HepG2 (cell line): ENCODE data around the gene PDE5A. TPM values are rescaled to one million over a fixed set of nuclear protein-coding genes. Genes with fewer than 3 reads are reported as not detected.

Source experiments
- ATAC-seq: fragments of 200-7000 bp; cut with Tn5 transposase; 3 replicates; pipeline ENCODE4 v1.9.1; 2020; ENCODE audit warnings: mild to moderate bottlenecking, moderate library complexity
- BruUV-seq: library from RNA; stranded (reverse); fragments of 400-500 nt; replicated peaks from 2 replicates; lab custom pipeline; 2021; lab: Mats Ljungman, UMichigan
- CTCF ChIA-PET: fragments of 300-600 bp; formaldehyde crosslinking; extraction: SDS; loops from one replicate; lab custom pipeline; 2021; ENCODE audit warnings: low total read pairs, inconsistent platforms, low intra/inter-chr PET ratio; lab: Yijun Ruan, JAX
- POLR2A ChIA-PET: fragments of 350-600 bp; sonication (Branson Sonifier 250); formaldehyde crosslinking; loops from one replicate; lab custom pipeline; 2020; ENCODE audit warnings: antibody characterized with exemption, inconsistent platforms; lab: Yijun Ruan, JAX
- DNase-seq: peaks from one replicate; pipeline ENCODE4 v3.0.0-alpha.2; 2015; ENCODE audit warnings: low spot score
- FAIRE-seq: peaks from 3 replicates; lab custom pipeline; 2011; peaks lifted over from hg19 to GRCh38; lab: Jason Lieb, UNC
- H2AFZ ChIP-seq: one replicate; pipeline ENCODE4 v1.6.1; 2011; ENCODE audit warnings: low read length, inconsistent platforms
- H3K27ac ChIP-seq: fragments of 300-600 bp; 3 replicates; pipeline ENCODE4 v1.8.0; 2011; ENCODE audit warnings: mixed run types, mild to moderate bottlenecking, mixed read lengths, low read length, inconsistent platforms; ENCODE audit not compliant: insufficient read depth; ENCODE audit errors: extremely low read length
- H3K27me3 ChIP-seq, 2 experiments: fragments of 200-600 bp in 1 of 2; 2 replicates in 1 of 2; 3 replicates in 1 of 2; pipeline versions ENCODE4 v1.6.0 to v1.8.0; 2011; ENCODE audit warnings: low read length in 2 of 2, mild to moderate bottlenecking in 2 of 2, moderate library complexity in 2 of 2, inconsistent platforms in 1 of 2; ENCODE audit not compliant: insufficient read depth in 2 of 2, control insufficient read depth in 1 of 2
- H3K36me3 ChIP-seq, 2 experiments: fragments of 200-600 bp in 1 of 2; replicated peaks in 1 of 2; 2 replicates in 1 of 2; 3 replicates in 1 of 2; pipeline versions ENCODE4 v1.5.1 to v1.8.0; 2011; ENCODE audit warnings: low read length in 2 of 2, inconsistent platforms in 1 of 2; ENCODE audit not compliant: insufficient read depth in 2 of 2, control insufficient read depth in 1 of 2
- H3K4me1 ChIP-seq: 2 replicates; pipeline ENCODE4 v1.5.1; 2012; ENCODE audit warnings: low read length, inconsistent platforms; ENCODE audit not compliant: insufficient read depth
- H3K4me2 ChIP-seq: 2 replicates; pipeline ENCODE4 v1.6.0; 2011; ENCODE audit warnings: low read depth, low read length, inconsistent platforms
- H3K4me3 ChIP-seq, 3 experiments: fragments of 200-600 bp in 1 of 3; sonication (generic), shearing (Covaris generic) in 1 of 3; replicated peaks in 1 of 3; 2 replicates each; pipeline ENCODE4 v1.5.1; 2011 to 2016; ENCODE audit warnings: low read length in 3 of 3, inconsistent platforms in 2 of 3, low read depth in 2 of 3, mild to moderate bottlenecking in 2 of 3, control low read depth in 1 of 3, mixed read lengths in 1 of 3; ENCODE audit not compliant: insufficient read depth in 1 of 3
- H3K79me2 ChIP-seq: one replicate; pipeline ENCODE4 v1.6.1; 2011; ENCODE audit warnings: low read length, inconsistent platforms; ENCODE audit not compliant: insufficient read depth
- H3K9ac ChIP-seq: 2 replicates; pipeline ENCODE4 v1.6.0; 2011; ENCODE audit warnings: mild to moderate bottlenecking, low read depth, low read length, inconsistent platforms; ENCODE audit not compliant: insufficient read depth
- H3K9me3 ChIP-seq: 2 replicates; pipeline ENCODE4 v1.5.1; 2012; ENCODE audit warnings: mild to moderate bottlenecking, low read length
- H4K20me1 ChIP-seq: 2 replicates; pipeline ENCODE4 v1.6.0; 2011; ENCODE audit warnings: inconsistent platforms, mild to moderate bottlenecking, low read length, moderate library complexity; ENCODE audit not compliant: insufficient read depth
- ATAD3A ChIP-seq: sonication (generic); formaldehyde crosslinking; IDR thresholded peaks from 2 replicates; pipeline ENCODE4 v1.4.0; 2020; ENCODE audit warnings: missing genetic modification reagents
- HINFP ChIP-seq: sonication (generic); formaldehyde crosslinking; IDR thresholded peaks from 2 replicates; pipeline ENCODE4 v1.4.0; 2020; ENCODE audit warnings: low read depth, mild to moderate bottlenecking, missing genetic modification reagents
- KLF12 ChIP-seq: sonication (generic); formaldehyde crosslinking; IDR thresholded peaks from 2 replicates; pipeline ENCODE4 v1.4.0; 2020; ENCODE audit warnings: missing genetic modification reagents, borderline replicate concordance
- SALL1 ChIP-seq: sonication (generic); formaldehyde crosslinking; IDR thresholded peaks from 2 replicates; pipeline ENCODE4 v1.8.0; 2022; ENCODE audit warnings: mild to moderate bottlenecking, missing genetic modification reagents
- TBX2 ChIP-seq: sonication (generic); formaldehyde crosslinking; IDR thresholded peaks from 2 replicates; pipeline ENCODE4 v1.5.0; 2020; ENCODE audit warnings: missing genetic modification reagents, mild to moderate bottlenecking, borderline replicate concordance
- THRA ChIP-seq: sonication (generic); formaldehyde crosslinking; IDR thresholded peaks from 2 replicates; pipeline ENCODE4 v1.4.0; 2020; ENCODE audit warnings: missing genetic modification reagents, borderline replicate concordance
- ZMYM2 ChIP-seq: sonication (generic); formaldehyde crosslinking; IDR thresholded peaks from 2 replicates; pipeline ENCODE4 v1.8.0; 2022; ENCODE audit warnings: mild to moderate bottlenecking, missing genetic modification reagents
- ZNF124 ChIP-seq: sonication (generic); formaldehyde crosslinking; IDR thresholded peaks from 2 replicates; pipeline ENCODE4 v1.4.0; 2020; ENCODE audit warnings: missing genetic modification reagents
- ZNF263 ChIP-seq: sonication (generic); formaldehyde crosslinking; IDR thresholded peaks from 2 replicates; pipeline ENCODE4 v1.4.0; 2020; ENCODE audit warnings: missing genetic modification reagents
- ZNF552 ChIP-seq: sonication (generic); formaldehyde crosslinking; IDR thresholded peaks from 2 replicates; pipeline ENCODE4 v1.9.0; 2022; ENCODE audit warnings: missing genetic modification reagents, mild to moderate bottlenecking, borderline replicate concordance
- WGBS: methylation state at CpG from one replicate; pipeline ENCODE4 v1.1.6; 2017; ENCODE audit warnings: low lambda C conversion rate; 5-methylcytosine and 5-hydroxymethylcytosine counted together
- in situ Hi-C: cut with HindIII; loops from 2 replicates; pipeline ENCODE4 v1.10.0; 2017; ENCODE audit warnings: low pct_unique_long_range_greater_than_20kb; ENCODE audit not compliant: extremely low pct_ligation_motif_present
- intact Hi-C: fragments of 100-400 bp; cut with micrococcal nuclease; formaldehyde crosslinking; loops from one replicate; pipeline ENCODE4 v1.10.0; 2022; ENCODE audit not compliant: unreplicated experiment
- polyA plus RNA-seq, 8 experiments: library from polyadenylated mRNA; depleted of rRNA in 3 of 8; stranded (reverse) in 7 of 8; unstranded in 1 of 8; fragments of >200 nt; fragmentation: Illumina TruSeq in 4 of 8; extraction: Trizol in 4 of 8; gene quantifications; 2 replicates each; pipeline versions ENCODE4 v1.2.1 to v1.2.3, GENCODE V29; 2011 to 2016; ENCODE audit warnings: low read depth in 4 of 8, missing spikeins in 1 of 8, mixed read lengths in 1 of 8; ENCODE audit not compliant: insufficient read depth in 1 of 8
- total RNA-seq, 5 experiments: library from RNA; depleted of rRNA; stranded (reverse); fragments of >200 nt; fragmentation: Illumina TruSeq; extraction: Trizol; gene quantifications; 2 replicates each; pipeline ENCODE4 v1.2.3, GENCODE V29; 2016; ENCODE audit warnings: low read depth in 1 of 5

Gene PDE5A
- total and polyA plus RNA-seq, 2 of the 13 experiments (the other 11 are each of a cell fraction or from before 2014, with no cell fraction given), result 0.22 to 0.44 TPM

- ATAC-seq (no peak), DNase-seq (no peak), FAIRE-seq (no peak)
- H3K4me3 ChIP-seq, result no peak overlapping the region
- no peak overlapping the region for H3K4me2 ChIP-seq
- intact Hi-C loops (loop anchor here (10.0 kb wide), 1 partner anchor 130 kb away; no protein-coding TSS in a partner anchor), in situ Hi-C loops (loop anchor here (10.0 kb wide), 2 partner anchors 310 to 430 kb away; no protein-coding TSS in a partner anchor)
- ChIA-PET CTCF (no interaction called here), POLR2A (no interaction called here)
- H3K27ac ChIP-seq, result no peak overlapping the region
- H4K20me1 ChIP-seq, result no peaks in the 10 kb centered on the region
- peaks cover 4 to 21% of the 10 kb centered on the region in 2 experiments; a peak in 4 of 5 replicates for H3K27me3 ChIP-seq
- no peaks in the 10 kb centered on the region for H3K9me3 ChIP-seq
- peaks cover 25% of the 10 kb centered on the region for H3K4me1 ChIP-seq
- H2AFZ ChIP-seq, result no peak overlapping the region
- TF ChIP-seq KLF12 (CRISPR knock-in tag) (no peak), ZNF263 (CRISPR knock-in tag) (no peak), ATAD3A (CRISPR knock-in tag) (no peak), SALL1 (CRISPR knock-in tag) (no peak), TBX2 (CRISPR knock-in tag) (no peak), THRA (CRISPR knock-in tag) (no peak), ZNF552 (CRISPR knock-in tag) (no peak), ZMYM2 (CRISPR knock-in tag) (no peak), ZNF124 (CRISPR knock-in tag) (no peak), HINFP (CRISPR knock-in tag) (no peak)
- no peaks in the 10 kb centered on the region for H3K36me3 ChIP-seq
- no peak overlapping the region for H3K9ac ChIP-seq
- WGBS, result 20% methylated on average over 4 of the region's 4 CpGs
- no peaks in the 10 kb centered on the region for H3K79me2 ChIP-seq
- BruUV-seq, result no TSS peak
These were observed 4.2 kb downstream of the PDE5A start for GRCh38 chr4:119624356-119624755.
